ENCODE results near the gene IDH3B. TPM values are rescaled to one million over a fixed set of nuclear protein-coding genes. Genes with fewer than 3 reads are reported as not detected.

The IDH3B gene
- total and polyA plus RNA-seq, 7 donors: 103 to 131 (median 114) TPM

GRCh38 chr20:2703716-2704475 lies 39.9 kb upstream of the IDH3B start:
- intact Hi-C loops (cut with DNase I): no loop called here
- 77 to 88% methylated on average over 8 of the region's 8 CpGs for WGBS, 2 donors
- TF ChIP-seq POLR2AphosphoS5 (IDR thresholded peaks at IDR 0.05) (no peak), EP300 (IDR thresholded peaks at IDR 0.05) (no peak), POLR2A (IDR thresholded peaks at IDR 0.05) (no peak)
- TF ChIP-seq, protein P1, sequence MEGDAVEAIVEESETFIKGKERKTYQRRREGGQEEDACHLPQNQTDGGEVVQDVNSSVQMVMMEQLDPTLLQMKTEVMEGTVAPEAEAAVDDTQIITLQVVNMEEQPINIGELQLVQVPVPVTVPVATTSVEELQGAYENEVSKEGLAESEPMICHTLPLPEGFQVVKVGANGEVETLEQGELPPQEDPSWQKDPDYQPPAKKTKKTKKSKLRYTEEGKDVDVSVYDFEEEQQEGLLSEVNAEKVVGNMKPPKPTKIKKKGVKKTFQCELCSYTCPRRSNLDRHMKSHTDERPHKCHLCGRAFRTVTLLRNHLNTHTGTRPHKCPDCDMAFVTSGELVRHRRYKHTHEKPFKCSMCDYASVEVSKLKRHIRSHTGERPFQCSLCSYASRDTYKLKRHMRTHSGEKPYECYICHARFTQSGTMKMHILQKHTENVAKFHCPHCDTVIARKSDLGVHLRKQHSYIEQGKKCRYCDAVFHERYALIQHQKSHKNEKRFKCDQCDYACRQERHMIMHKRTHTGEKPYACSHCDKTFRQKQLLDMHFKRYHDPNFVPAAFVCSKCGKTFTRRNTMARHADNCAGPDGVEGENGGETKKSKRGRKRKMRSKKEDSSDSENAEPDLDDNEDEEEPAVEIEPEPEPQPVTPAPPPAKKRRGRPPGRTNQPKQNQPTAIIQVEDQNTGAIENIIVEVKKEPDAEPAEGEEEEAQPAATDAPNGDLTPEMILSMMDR (IDR thresholded peaks at IDR 0.05): no peak
- Histone ChIP-seq H3K27me3 (no peaks in the 10 kb centered on the region), H3K9me3 (no peaks in the 10 kb centered on the region), H3K4me1 (no peaks in the 10 kb centered on the region), H3K4me3 (no peak overlapping the region), H3K27ac (no peak overlapping the region), H3K36me3 (no peaks in the 10 kb centered on the region)
- DNase-seq: no peak

DNA sequence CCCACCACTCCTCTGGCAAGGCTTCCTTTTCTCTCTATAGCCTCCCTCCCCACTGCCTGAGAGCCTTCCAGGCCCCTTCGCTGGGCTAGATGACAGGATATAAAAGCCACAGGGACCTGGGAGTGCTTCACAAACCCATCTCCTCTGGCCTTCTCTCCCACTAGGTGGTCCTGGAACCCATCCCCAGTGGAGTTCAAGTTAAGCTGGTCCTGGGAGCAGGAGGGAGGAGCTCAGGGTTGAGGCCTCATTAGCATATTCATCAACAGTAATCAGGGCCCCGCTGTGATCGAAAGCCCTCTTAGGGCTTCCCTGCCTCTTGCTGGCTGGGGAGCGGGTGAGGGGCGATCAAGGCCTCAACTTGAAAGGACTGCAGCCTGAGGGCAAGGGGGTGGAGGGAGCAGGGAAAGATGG lies 37.7 kb upstream of the IDH3B start:
- no peak overlapping the region for H3K4me3 ChIP-seq
- H3K36me3 ChIP-seq: no peaks in the 10 kb centered on the region
- 78 to 81% methylated on average over 5 of the region's 5 CpGs for WGBS, 2 donors
- no peaks in the 10 kb centered on the region for H3K9me3 ChIP-seq
- no peaks in the 10 kb centered on the region for H3K27me3 ChIP-seq
- no peak for DNase-seq
- TF ChIP-seq, protein P1 (IDR thresholded peaks at IDR 0.05): no peak
- no peak for TF ChIP-seq EP300 (IDR thresholded peaks at IDR 0.05)
- H3K27ac ChIP-seq: no peak overlapping the region
- intact Hi-C loops (cut with DNase I): no loop called here
- no peaks in the 10 kb centered on the region for H3K4me1 ChIP-seq

DNA sequence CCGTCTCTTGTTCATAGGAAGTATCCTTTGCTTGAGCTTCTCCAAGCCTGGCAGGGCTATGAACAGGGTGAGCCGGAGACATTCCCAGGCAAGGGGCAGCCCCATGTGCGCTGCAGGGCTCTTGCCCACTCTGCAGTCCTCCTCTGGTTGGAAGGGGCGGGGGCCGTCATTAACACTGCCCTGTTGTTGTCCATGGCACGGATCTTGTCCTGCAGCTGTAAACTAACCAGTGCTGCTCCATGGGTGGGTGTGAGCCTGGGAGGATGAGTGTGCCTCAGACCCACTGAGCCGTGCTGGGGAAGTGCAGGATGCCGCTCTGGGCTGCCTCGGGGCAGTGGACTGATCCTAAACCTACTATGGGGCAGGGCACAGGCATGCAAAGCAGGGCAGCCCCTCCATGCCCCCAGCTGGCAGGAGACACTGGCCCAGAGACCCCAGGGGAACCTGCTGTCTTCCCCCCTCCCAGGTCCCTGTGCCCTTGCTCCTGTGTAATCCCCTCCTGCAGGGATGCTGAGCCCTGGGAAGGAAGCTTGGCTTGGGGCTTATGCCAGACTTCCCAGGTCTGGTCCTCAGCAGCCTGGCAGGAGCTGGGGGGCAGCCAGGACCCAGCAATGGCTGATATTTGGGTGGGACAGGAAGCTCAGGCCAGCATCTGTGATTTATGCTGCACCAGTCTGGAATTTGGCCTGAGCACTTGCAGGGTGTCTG lies 37.1 kb upstream of the IDH3B start:
- no peak overlapping the region for H3K27ac ChIP-seq
- no peak for TF ChIP-seq EP300 (IDR thresholded peaks at IDR 0.05)
- TF ChIP-seq, protein P1 (IDR thresholded peaks at IDR 0.05): no peak
- TF ChIP-seq POLR2AphosphoS5 (IDR thresholded peaks at IDR 0.05): no peak
- TF ChIP-seq POLR2A (IDR thresholded peaks at IDR 0.05): no peak
- WGBS, 2 donors: 60 to 72% methylated on average over 9 of the region's 9 CpGs
- H3K36me3 ChIP-seq: no peaks in the 10 kb centered on the region
- H3K27me3 ChIP-seq: no peaks in the 10 kb centered on the region
- H3K9me3 ChIP-seq: no peaks in the 10 kb centered on the region
- H3K4me3 ChIP-seq: no peak overlapping the region
- DNase-seq: no peak
- no peaks in the 10 kb centered on the region for H3K4me1 ChIP-seq
- intact Hi-C loops (cut with DNase I): no loop called here

- no peak for DNase-seq
- intact Hi-C loops (cut with DNase I): loop anchor here (10.0 kb wide), 2 partner anchors 145 to 305 kb away; partner anchors contain the start of genes PCED1A and VPS16
Measured at GRCh38 chr20:2699775-2700413, 35.9 kb upstream of the IDH3B start.

GRCh38 chr20:2698912-2699311 lies 34.9 kb upstream of the IDH3B start:
- no peak overlapping the region for H3K4me3 ChIP-seq
- intact Hi-C loops (cut with DNase I): loop anchor here (10.0 kb wide), 2 partner anchors 146 to 306 kb away; partner anchors contain the start of genes PCED1A and VPS16
- H3K4me1 ChIP-seq: peaks cover 0 to 9% (median 6%) of the 10 kb centered on the region in 4 donors
- 65 to 80% methylated on average over 4 of the region's 4 CpGs for WGBS, 2 donors
- no peak overlapping the region for H3K27ac ChIP-seq
- TF ChIP-seq EP300 (IDR thresholded peaks at IDR 0.05): no peak
- TF ChIP-seq, protein P1 (IDR thresholded peaks at IDR 0.05): no peak
- TF ChIP-seq POLR2A (IDR thresholded peaks at IDR 0.05): no peak
- no peak for TF ChIP-seq POLR2AphosphoS5 (IDR thresholded peaks at IDR 0.05)
- no peaks in the 10 kb centered on the region for H3K36me3 ChIP-seq
- peak; percentile 48 for DNase-seq
- no peaks in the 10 kb centered on the region for H3K9me3 ChIP-seq
- no peaks in the 10 kb centered on the region for H3K27me3 ChIP-seq

More at GRCh38 chr20:2699775-2700413, 35.9 kb upstream of the IDH3B start:
- Histone ChIP-seq H3K9me3 (no peaks in the 10 kb centered on the region), H3K4me3 (no peak overlapping the region), H3K36me3 (no peaks in the 10 kb centered on the region), H3K4me1 (no peaks in the 10 kb centered on the region), H3K27me3 (no peaks in the 10 kb centered on the region), H3K27ac (no peak overlapping the region)
- TF ChIP-seq POLR2A (IDR thresholded peaks at IDR 0.05): no peak
- WGBS, 2 donors: 70 to 85% methylated on average over 5 of the region's 5 CpGs

Data from sigmoid colon (tissue), 7 donors.